HG03045 (cell line): ENCODE data around the gene L1CAM.

Source experiments
- ATAC-seq: cut with Tn5 transposase; IDR thresholded peaks from one replicate; pipeline ENCODE4 v1.9.1; 2021; ENCODE audit warnings: mild to moderate bottlenecking, moderate library complexity; ENCODE audit not compliant: unreplicated experiment

The L1CAM gene

DNA sequence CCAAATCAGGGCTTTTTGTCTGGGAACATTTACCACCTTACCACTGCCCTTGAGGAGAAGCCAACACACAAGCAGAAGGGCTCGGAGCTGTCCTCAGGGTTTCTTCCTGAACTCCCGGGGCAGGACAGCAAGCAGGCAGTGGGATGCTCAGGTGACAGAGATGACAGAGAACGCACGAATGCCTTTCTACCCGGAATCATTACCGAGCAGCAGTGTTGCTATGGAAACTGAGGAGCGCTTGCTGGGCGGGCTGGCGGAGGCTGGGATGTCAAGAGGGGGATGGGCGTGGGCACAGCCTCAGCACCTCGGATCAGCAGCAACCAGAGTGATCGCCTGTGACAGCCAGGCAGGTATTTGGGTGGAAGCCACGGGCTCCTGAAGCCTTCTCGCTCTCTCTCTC lies 73.8 kb downstream of the L1CAM start:
- ATAC-seq, result no peak
